NT2/D1 (cell line): ENCODE results near the gene RIPK1.

Experiments used
- SUZ12 ChIP-seq: IDR thresholded peaks from 2 replicates; pipeline ENCODE4 v1.6.1; 2011; ENCODE audit not compliant: insufficient read length, insufficient read depth; ENCODE audit errors: extremely low read depth
- YY1 ChIP-seq: IDR thresholded peaks from 2 replicates; pipeline ENCODE4 v1.6.1; 2011; ENCODE audit not compliant: insufficient read length, insufficient read depth
- ZNF274 ChIP-seq: IDR thresholded peaks from 2 replicates; pipeline ENCODE4 v1.6.1; 2011; ENCODE audit warnings: mild to moderate bottlenecking, low read depth, low read length

DNA sequence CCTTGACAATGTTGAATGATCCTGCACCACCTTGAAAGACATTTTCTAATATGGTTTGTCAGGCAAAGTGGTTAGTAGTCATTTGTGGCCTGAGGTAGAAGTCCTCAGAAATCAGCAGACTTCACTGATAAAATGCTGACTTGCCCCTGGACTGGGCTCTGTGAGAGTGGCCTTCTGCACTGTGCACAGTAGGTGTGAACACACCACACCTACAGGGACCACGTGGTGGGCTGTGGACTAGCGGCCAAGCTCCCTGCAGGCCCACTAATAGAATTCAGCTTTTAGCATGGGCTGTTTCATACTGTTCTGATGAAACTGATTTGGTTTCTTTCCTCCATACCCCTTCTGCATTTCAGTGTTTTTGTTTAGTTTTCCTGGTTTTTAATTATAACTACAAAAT is 57.5 kb downstream of the RIPK1 start:
- no peak for TF ChIP-seq SUZ12
- TF ChIP-seq ZNF274 = no peak
- no peak for TF ChIP-seq YY1
